HL-60 (cell line): ENCODE measurements around the gene ANAPC4.

Source experiments
- POLR2AphosphoS5 ChIP-seq: IDR thresholded peaks from 2 replicates; pipeline ENCODE4 v1.6.1; 2012; ENCODE audit warnings: low read depth
- TF ChIP-seq, protein P1 (sequence below): IDR thresholded peaks from one replicate; pipeline ENCODE4 v1.5.1; 2011; ENCODE audit warnings: low read length, control low read depth, inconsistent platforms; ENCODE audit not compliant: insufficient read depth

GRCh38 chr4:25406081-25406692 lies 29.1 kb downstream of the ANAPC4 start:
- TF ChIP-seq POLR2AphosphoS5, result no peak
- TF ChIP-seq, protein P1, sequence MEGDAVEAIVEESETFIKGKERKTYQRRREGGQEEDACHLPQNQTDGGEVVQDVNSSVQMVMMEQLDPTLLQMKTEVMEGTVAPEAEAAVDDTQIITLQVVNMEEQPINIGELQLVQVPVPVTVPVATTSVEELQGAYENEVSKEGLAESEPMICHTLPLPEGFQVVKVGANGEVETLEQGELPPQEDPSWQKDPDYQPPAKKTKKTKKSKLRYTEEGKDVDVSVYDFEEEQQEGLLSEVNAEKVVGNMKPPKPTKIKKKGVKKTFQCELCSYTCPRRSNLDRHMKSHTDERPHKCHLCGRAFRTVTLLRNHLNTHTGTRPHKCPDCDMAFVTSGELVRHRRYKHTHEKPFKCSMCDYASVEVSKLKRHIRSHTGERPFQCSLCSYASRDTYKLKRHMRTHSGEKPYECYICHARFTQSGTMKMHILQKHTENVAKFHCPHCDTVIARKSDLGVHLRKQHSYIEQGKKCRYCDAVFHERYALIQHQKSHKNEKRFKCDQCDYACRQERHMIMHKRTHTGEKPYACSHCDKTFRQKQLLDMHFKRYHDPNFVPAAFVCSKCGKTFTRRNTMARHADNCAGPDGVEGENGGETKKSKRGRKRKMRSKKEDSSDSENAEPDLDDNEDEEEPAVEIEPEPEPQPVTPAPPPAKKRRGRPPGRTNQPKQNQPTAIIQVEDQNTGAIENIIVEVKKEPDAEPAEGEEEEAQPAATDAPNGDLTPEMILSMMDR, result no peak
